Esophagus mucosa (tissue), 1 donor: ENCODE data around the gene USP22. TPM values are rescaled to one million over a fixed set of nuclear protein-coding genes. Genes with fewer than 3 reads are reported as not detected.

Source experiments
- ATAC-seq: fragments of 200-7000 bp; cut with Tn5 transposase; one replicate; pipeline ENCODE4 v1.9.1; 2020
- total RNA-seq: library from RNA; stranded (reverse); gene quantifications from one replicate; pipeline ENCODE4 v1.2.4, GENCODE V29; 2023
- donor health status: DM: yes; HTN: yes; CAD: no.

USP22 gene
- total RNA-seq, 1 donor from 2014 or later = 93.8 TPM

GRCh38 chr17:21046216-21046615, 3.4 kb upstream of the USP22 start:
- ATAC-seq = no peak

- no peak for ATAC-seq
These were observed 2.2 kb upstream of the USP22 start for GRCh38 chr17:21044971-21045370.

- ATAC-seq = peak; percentile 95
These were observed 753 bp upstream of the USP22 start for GRCh38 chr17:21043296-21044232.

GRCh38 chr17:21041741-21042457, 912 bp downstream of the USP22 start:
- peak; percentile 64 for ATAC-seq

- no peak for ATAC-seq
These were observed 2.8 kb downstream of the USP22 start for GRCh38 chr17:21039839-21040575.

GRCh38 chr17:21037117-21037803, 5.6 kb downstream of the USP22 start:
- ATAC-seq = no peak

GRCh38 chr17:21036361-21036881, 6.4 kb downstream of the USP22 start:
- ATAC-seq = peak; percentile 39

GRCh38 chr17:21035406-21035805, 7.4 kb downstream of the USP22 start:
- ATAC-seq = no peak

- no peak for ATAC-seq
These were observed 8.2 kb downstream of the USP22 start for GRCh38 chr17:21034340-21035235.

- ATAC-seq = no peak
These were observed 9.5 kb downstream of the USP22 start for GRCh38 chr17:21033350-21033749.

- ATAC-seq = no peak
These were observed 10.9 kb downstream of the USP22 start for GRCh38 chr17:21031756-21032396.

- ATAC-seq = no peak
These were observed 12.4 kb downstream of the USP22 start for GRCh38 chr17:21030375-21030774.

- ATAC-seq = no peak
These were observed 13.3 kb downstream of the USP22 start for GRCh38 chr17:21029515-21029914.

GRCh38 chr17:21029036-21029435, 13.8 kb downstream of the USP22 start:
- ATAC-seq = peak; percentile 87

- ATAC-seq = no peak
These were observed 14.6 kb downstream of the USP22 start for GRCh38 chr17:21028192-21028591.

GRCh38 chr17:21027031-21027430, 15.8 kb downstream of the USP22 start:
- ATAC-seq = no peak

GRCh38 chr17:21025451-21025850, 17.4 kb downstream of the USP22 start:
- peak; percentile 51 for ATAC-seq

- ATAC-seq = no peak
These were observed 18.8 kb downstream of the USP22 start for GRCh38 chr17:21024024-21024423.

GRCh38 chr17:21021208-21021803, 21.5 kb downstream of the USP22 start:
- no peak for ATAC-seq

GRCh38 chr17:21020622-21021021, 22.2 kb downstream of the USP22 start:
- ATAC-seq = no peak
